Testis (tissue), 3 donors: Measurements from ENCODE around the gene GJB2. TPM values are rescaled to one million over a fixed set of nuclear protein-coding genes. Genes with fewer than 3 reads are reported as not detected.

Source experiments
- DNase-seq: peaks from one replicate; pipeline ENCODE4 v3.0.0-alpha.2; 2019
- H3K27ac ChIP-seq, 2 donors: fragments of 200-600 bp; sonication (generic); one replicate each; pipeline ENCODE4 v1.5.1; 2019
- H3K27me3 ChIP-seq: fragments of 200-600 bp; sonication (generic); one replicate; pipeline ENCODE4 v1.5.1; 2019
- H3K36me3 ChIP-seq: fragments of 200-600 bp; sonication (generic); one replicate; pipeline ENCODE4 v1.5.1; 2017; ENCODE audit warnings: low read depth; ENCODE audit errors: missing control alignments
- H3K4me1 ChIP-seq: fragments of 200-600 bp; sonication (generic); one replicate; pipeline ENCODE4 v1.5.1; 2019
- H3K4me3 ChIP-seq, 2 donors: fragments of 200-600 bp; sonication (generic); one replicate each; pipeline ENCODE4 v1.5.1; 2017 to 2019
- H3K9me3 ChIP-seq: fragments of 200-600 bp; sonication (generic); one replicate; pipeline ENCODE4 v1.5.1; 2017
- POLR2A ChIP-seq: fragments of 450-650 bp; IDR thresholded peaks from one replicate; pipeline ENCODE4 v1.6.1; 2017; ENCODE audit warnings: antibody characterized with exemption, mild to moderate bottlenecking, moderate library complexity
- WGBS, 2 donors: methylation state at CpG; one replicate each; pipeline ENCODE4 v1.1.5; 2018; 5-methylcytosine and 5-hydroxymethylcytosine counted together
- intact Hi-C: fragments of 100-400 bp; cut with DNase I; formaldehyde crosslinking; loops from one replicate; pipeline ENCODE4 v1.15.1; 2023; ENCODE audit warnings: low total_unique reads
- polyA plus RNA-seq: library from polyadenylated mRNA; stranded (reverse); fragments of 350-450 nt; fragmentation: Illumina TruSeq; extraction: RNeasy Lipid Tissue Mini Kit (QIAGEN cat#74804); gene quantifications from one replicate; pipeline ENCODE4 v1.2.3, GENCODE V29; 2014; ENCODE audit warnings: low read depth, low replicate concordance; ENCODE audit not compliant: insufficient read depth
- total RNA-seq, 2 donors: library from RNA; depleted of rRNA; stranded (reverse); fragments of >200 nt; gene quantifications; one replicate each; pipeline ENCODE4 v1.2.3, GENCODE V29; 2016
- TF ChIP-seq, protein P1 (sequence below), 3 experiments: fragments of 450-650 bp in 2 of 3; fragments of 200-600 bp in 1 of 3; sonication (generic) in 1 of 3; IDR thresholded peaks; one replicate each; pipeline ENCODE4 v1.5.1; 2016 to 2019; ENCODE audit warnings: antibody characterized with exemption in 3 of 3, mild to moderate bottlenecking in 2 of 3, moderate library complexity in 1 of 3

Gene GJB2
- total and polyA plus RNA-seq, 3 donors from 2014 or later, result 2.5 to 3.1 (median 2.9) TPM

GRCh38 chr13:20193907-20194631, 1.3 kb upstream of the GJB2 start:
- H3K36me3 ChIP-seq, result no peaks in the 10 kb centered on the region
- intact Hi-C loops, result no loop called here
- TF ChIP-seq, protein P1, sequence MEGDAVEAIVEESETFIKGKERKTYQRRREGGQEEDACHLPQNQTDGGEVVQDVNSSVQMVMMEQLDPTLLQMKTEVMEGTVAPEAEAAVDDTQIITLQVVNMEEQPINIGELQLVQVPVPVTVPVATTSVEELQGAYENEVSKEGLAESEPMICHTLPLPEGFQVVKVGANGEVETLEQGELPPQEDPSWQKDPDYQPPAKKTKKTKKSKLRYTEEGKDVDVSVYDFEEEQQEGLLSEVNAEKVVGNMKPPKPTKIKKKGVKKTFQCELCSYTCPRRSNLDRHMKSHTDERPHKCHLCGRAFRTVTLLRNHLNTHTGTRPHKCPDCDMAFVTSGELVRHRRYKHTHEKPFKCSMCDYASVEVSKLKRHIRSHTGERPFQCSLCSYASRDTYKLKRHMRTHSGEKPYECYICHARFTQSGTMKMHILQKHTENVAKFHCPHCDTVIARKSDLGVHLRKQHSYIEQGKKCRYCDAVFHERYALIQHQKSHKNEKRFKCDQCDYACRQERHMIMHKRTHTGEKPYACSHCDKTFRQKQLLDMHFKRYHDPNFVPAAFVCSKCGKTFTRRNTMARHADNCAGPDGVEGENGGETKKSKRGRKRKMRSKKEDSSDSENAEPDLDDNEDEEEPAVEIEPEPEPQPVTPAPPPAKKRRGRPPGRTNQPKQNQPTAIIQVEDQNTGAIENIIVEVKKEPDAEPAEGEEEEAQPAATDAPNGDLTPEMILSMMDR (IDR thresholded peaks at IDR 0.05), result no peak
- TF ChIP-seq POLR2A, result no peak
- peaks cover 11% of the 10 kb centered on the region for H3K4me1 ChIP-seq
- no peak overlapping the region for H3K27ac ChIP-seq
- DNase-seq, result no peak
- peak overlapping the region; percentile 48 to 65 for H3K4me3 ChIP-seq
- WGBS, 2 donors, result 10 to 11% methylated on average over 26 to 27 of the region's 27 CpGs
- H3K27me3 ChIP-seq, result no peaks in the 10 kb centered on the region
- no peaks in the 10 kb centered on the region for H3K9me3 ChIP-seq

GRCh38 chr13:20193162-20193906, 596 bp upstream of the GJB2 start:
- Histone ChIP-seq H3K4me1 (peaks cover 11% of the 10 kb centered on the region), H3K9me3 (no peaks in the 10 kb centered on the region), H3K27ac (no peak overlapping the region), H3K27me3 (no peaks in the 10 kb centered on the region), H3K4me3 (peak overlapping the region; percentile 48 to 65), H3K36me3 (no peaks in the 10 kb centered on the region)
- no peak for DNase-seq
- TF ChIP-seq POLR2A, result no peak
- TF ChIP-seq, protein P1 (IDR thresholded peaks at IDR 0.05), result no peak
- WGBS, 2 donors, result 1 to 2% methylated on average over 33 to 50 of the region's 53 CpGs
- intact Hi-C loops, result no loop called here

DNA sequence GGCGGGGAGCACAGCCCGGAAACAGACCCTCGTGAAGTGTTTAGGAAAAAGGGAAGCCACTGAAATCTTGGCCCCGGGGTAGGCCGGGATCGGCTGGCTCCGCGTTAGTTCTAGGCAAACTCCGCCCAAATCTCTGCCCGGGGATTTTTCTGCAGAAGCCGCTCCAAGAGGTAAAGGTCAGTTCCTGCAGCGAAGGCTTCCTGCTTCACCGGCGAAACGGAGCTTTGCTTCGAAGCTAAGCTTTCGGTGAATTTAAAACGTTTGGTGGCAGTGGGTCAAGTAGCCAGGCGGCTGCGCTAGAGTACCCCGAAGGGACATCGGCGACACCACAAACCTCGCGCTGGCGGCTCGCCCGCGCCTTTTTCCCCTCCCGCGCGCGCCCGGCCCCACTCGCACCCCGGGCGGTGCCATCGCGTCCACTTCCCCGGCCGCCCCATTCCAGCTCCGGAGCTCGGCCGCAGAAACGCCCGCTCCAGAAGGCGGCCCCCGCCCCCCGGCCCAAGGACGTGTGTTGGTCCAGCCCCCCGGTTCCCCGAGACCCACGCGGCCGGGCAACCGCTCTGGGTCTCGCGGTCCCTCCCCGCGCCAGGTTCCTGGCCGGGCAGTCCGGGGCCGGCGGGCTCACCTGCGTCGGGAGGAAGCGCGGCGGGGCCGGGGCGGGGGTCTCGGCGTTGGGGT, 441 bp downstream of the GJB2 start:
- TF ChIP-seq POLR2A, result no peak
- TF ChIP-seq, protein P1 (IDR thresholded peaks at IDR 0.05), result no peak
- H3K4me1 ChIP-seq, result peaks cover 11% of the 10 kb centered on the region
- WGBS, 2 donors, result 1 to 3% methylated on average over 25 to 36 of the region's 73 CpGs
- H3K27ac ChIP-seq, result no peak overlapping the region
- no peaks in the 10 kb centered on the region for H3K27me3 ChIP-seq
- intact Hi-C loops, result no loop called here
- H3K4me3 ChIP-seq, result peak overlapping the region; percentile 48 to 65
- no peaks in the 10 kb centered on the region for H3K36me3 ChIP-seq
- H3K9me3 ChIP-seq, result no peaks in the 10 kb centered on the region
- peak; percentile 21 for DNase-seq

- 38 to 50% methylated on average over 13 to 24 of the region's 24 CpGs for WGBS, 2 donors
- peaks cover 8% of the 10 kb centered on the region for H3K4me1 ChIP-seq
- H3K27ac ChIP-seq, result no peak overlapping the region
- no peak for TF ChIP-seq POLR2A
- TF ChIP-seq, protein P1 (IDR thresholded peaks at IDR 0.05), result no peak
- DNase-seq, result no peak
- no peaks in the 10 kb centered on the region for H3K9me3 ChIP-seq
- peak overlapping the region; percentile 48 to 65 for H3K4me3 ChIP-seq
- no peaks in the 10 kb centered on the region for H3K27me3 ChIP-seq
- H3K36me3 ChIP-seq, result no peaks in the 10 kb centered on the region
- intact Hi-C loops, result no loop called here
These were observed 1.2 kb downstream of the GJB2 start for GRCh38 chr13:20191311-20192157.
